NCI-H2029 treated with DMSO at 0.1 percent for 48 hours (cell line): Measurements from ENCODE around the gene REV3L.
"Not testable (repeated sequence)": the region's sequence is repeated elsewhere in the genome, so short reads cannot be mapped to it uniquely, and the experiment has no call there.

Experiments
- DNase-seq: peaks from one replicate; lab custom pipeline; 2025; lab: John Stamatoyannopoulos, UW

The REV3L gene

DNA sequence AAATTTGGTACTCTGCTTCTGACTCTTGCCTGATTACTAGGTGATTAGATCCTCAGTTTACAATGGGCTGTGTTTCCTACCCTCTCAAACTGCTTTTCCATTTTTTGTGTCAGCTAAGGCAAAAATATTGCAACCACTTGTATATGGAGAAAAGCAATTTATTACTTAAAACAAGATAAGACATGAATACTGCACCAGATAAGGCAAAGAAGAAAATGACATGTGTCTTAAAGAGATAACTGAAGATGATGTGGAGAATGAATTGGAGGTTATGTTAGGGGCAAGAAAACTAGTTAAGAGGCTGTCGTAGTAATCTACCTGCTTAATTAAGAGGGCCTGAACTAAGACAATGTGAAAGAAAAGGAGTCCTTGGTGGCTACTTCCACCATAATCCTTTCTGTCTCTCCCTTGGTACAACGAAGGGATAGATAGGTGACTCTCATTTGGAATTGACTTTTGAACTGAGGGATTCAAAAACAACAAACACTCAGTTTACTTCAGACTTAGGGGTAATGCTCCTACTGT, 16.3 kb upstream of the REV3L start:
- DNase-seq = no peak

- no peak for DNase-seq
Observed at GRCh38 chr6:111494951-111495635, 12.1 kb upstream of the REV3L start.

- no peak for DNase-seq
Observed at GRCh38 chr6:111492499-111492898, 9.5 kb upstream of the REV3L start.

- no peak for DNase-seq
Observed at GRCh38 chr6:111490067-111490466, 7.0 kb upstream of the REV3L start.

GRCh38 chr6:111487661-111488060, 4.6 kb upstream of the REV3L start:
- no peak for DNase-seq

DNA sequence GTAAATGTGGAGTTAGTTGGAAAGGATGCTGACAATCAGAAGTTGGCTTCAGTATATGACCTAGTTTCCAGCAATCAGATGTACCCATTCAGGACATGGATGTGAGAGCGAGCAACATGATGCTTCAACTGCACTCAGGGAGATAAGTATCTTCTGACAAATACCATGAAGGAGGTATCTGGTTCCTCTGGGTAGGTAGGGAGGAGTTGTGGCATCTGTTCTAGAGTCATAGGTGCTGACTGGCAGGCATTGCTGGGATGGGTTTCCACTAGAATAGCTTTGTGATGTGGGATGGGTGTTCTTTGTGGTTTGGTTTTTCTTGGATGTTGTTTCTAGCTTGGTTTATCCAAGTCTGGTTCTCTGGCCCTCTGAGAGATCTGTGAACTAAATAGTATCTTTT, 3.9 kb upstream of the REV3L start:
- DNase-seq = peak; percentile 37

DNA sequence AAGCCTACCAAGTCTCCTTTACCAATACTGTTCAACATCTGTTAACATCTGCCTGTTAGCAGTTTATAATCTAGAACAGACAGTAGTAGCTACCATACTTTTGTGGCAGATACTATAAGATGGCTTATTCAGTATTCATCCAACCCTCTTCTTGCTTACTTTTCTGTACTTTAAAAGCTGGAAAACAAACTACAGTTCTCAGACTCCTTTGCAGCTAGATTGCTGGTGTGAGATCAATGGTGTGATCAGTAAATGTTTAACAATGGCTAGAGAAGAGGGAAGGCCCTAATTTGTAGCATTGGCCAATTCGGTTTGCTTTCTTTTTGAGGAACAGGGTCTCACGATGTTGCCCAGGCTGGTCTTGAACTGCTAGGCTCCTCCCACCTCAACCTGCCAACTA, 3.5 kb upstream of the REV3L start:
- DNase-seq = no peak

DNA sequence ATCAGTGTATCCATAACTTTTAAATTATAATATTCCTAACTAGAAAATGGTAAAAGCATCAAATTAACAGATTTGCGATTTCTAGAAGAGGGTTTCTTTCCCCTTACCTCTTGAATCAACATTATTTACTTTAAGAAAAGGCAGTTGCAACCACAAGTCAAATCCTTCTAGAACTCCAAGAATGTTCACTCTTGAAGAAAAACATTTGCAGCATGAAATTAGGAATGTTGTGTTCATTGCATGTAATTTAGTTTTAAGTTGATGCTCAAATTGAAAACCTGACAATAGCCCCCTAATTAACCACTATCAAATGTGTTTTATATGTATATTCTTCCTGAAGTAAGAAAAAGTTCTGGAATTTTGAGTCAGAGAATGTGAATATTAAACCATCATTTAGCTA, 2.3 kb upstream of the REV3L start:
- no peak for DNase-seq

DNA sequence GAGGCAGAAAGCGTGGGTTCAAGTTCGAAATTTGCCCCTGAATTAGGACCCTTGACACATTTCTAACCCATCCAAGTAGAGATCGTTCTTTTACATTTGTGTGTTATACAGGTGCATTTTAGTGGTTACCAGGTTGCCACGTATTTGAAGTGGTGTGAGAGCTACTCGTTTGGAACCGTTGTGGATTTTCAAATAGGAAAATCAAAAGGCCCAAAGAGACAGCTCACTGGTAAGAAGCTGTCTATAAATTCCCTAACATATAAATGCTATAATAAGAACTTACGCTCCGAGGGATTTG, 1.6 kb upstream of the REV3L start:
- DNase-seq = peak; percentile 68

- peak; percentile 90 for DNase-seq
Observed at GRCh38 chr6:111483736-111484632, 966 bp upstream of the REV3L start.

GRCh38 chr6:111482188-111482958, 645 bp downstream of the REV3L start:
- no peak for DNase-seq

- DNase-seq = no peak
Observed at GRCh38 chr6:111481836-111482187, 1.2 kb downstream of the REV3L start.

DNA sequence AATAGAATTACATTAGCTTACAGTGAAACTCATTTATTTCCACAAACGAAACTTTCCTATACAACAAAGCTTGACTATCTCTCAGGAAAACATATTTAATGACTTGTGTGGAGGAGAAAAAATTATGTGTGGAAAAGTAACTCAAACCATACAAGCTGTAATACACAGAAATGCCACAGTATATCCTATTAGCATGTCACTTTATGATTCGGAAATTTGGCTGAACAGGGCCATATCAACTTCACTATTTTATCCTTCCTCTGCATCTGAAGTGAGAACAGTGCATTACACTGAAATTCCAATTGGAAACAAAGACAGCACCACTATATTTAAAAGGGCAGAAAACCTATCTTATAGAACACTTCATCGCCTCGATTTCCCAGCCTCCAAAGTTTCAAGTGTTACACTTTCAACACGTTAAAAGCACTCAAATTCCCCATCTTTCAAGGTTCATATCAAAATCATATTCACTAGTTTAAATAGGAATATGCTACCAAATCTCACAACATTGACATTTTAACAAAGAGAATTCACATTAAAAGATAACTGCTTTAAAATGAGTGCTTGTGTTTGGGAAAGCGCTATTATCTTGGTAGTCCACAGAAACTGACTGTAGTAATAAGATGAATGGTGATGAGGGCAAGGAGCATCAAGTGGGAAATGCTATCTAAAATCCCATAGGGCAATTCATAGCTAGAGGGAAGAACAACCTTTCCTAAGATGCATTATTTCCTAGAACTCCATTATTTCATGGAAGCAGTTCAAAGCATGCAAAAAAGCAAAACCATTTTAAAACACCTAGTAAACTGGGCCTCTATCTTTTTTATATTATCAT, 1.8 kb downstream of the REV3L start:
- peak; percentile 58 for DNase-seq

GRCh38 chr6:111478749-111479148, 4.3 kb downstream of the REV3L start:
- DNase-seq = peak; percentile 31

DNA sequence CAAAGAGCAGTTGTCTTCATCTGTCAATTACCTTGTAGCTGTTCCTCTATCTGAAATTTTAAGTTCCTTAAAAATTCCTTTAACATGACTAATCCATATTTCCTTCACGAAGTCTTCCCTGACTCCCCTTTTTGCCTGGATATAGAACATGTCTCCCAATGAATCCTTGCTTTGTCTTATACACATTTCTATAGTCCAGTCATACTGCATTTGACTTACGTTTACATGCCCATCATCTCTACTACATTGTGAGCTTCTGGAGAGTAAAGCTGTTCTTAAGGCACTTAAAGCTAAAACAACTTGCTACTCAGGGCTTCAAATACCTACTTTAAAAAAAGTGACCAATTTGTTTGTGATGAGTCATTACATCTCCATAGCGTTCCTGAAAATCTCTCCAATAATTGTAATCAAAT, 4.9 kb downstream of the REV3L start:
- DNase-seq = no peak

DNA sequence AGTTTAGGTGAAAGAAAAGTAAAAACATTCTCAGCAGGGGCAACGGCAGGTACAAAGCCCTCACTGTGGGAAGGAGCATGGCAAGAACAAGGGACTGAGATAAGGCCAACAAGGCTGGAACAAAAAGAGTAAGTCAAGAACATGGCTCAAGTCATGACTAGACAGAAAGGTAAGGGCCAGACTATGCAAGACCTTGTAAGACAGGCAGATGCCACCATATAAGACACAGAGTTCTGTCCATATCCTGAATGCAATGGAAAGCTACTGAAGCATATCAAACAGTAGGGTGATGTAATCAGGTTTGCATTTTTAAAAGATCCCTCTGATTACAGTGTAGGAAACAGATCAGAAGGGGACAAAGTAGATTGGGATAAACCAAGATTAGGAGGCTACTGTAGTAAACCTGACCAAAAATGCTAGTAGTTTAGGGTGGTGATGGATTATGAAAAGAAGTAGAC, 5.5 kb downstream of the REV3L start:
- peak; percentile 19 for DNase-seq

DNA sequence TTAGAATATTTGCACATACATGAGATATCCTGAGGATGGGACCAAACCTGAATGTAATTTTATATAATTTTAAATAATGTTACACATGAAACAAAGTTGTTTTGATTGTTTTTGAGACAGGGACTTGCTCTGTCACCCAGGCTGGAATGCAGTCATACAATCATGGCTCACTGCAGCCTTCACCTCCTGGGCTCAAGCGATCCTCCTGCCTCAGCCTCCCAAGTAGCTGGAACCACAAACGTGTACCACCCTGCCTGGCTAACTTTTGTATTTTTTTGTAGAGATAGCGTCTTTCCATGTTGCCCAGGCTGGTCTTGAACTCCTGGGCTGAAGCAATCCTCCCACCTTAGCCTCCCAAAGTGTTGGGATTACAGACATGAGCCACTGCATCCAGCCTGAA, 7.0 kb downstream of the REV3L start:
- DNase-seq = not testable (repeated sequence)

DNA sequence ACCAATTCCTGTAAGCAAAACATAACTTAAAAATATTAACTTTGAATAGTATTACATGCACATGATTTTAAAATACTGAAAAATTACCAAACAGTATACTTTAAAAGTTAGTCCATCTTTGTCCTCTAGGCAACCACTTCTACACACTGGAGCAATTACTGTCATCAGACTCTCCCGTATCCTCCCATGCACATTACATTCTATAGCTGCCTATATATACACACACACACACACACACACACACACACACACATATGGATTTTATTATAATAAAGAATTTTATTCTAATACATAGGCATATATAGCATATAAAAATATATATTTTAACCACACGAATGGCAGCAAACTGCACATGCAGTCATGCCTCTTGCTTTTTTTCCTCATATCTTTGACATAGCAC, 8.2 kb downstream of the REV3L start:
- DNase-seq = no peak

DNA sequence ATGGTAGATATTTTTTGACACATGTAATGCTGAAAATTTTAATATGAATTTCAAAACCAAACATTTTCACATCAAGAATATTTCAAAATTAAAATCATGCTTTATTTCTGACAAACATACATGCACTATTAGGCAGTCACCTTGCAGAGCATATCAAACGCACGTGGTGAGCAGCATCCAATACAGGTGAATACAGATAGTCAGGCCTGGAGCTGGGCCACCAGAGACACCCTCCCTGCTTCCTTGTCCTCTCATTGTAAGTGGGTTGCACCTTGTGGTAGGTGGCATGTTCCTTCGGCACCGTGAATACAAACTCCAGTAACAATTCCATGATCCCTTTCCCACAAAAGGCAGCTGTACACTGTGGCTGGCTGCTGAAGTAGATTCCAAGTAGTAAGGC, 8.9 kb downstream of the REV3L start:
- peak; percentile 57 for DNase-seq

DNA sequence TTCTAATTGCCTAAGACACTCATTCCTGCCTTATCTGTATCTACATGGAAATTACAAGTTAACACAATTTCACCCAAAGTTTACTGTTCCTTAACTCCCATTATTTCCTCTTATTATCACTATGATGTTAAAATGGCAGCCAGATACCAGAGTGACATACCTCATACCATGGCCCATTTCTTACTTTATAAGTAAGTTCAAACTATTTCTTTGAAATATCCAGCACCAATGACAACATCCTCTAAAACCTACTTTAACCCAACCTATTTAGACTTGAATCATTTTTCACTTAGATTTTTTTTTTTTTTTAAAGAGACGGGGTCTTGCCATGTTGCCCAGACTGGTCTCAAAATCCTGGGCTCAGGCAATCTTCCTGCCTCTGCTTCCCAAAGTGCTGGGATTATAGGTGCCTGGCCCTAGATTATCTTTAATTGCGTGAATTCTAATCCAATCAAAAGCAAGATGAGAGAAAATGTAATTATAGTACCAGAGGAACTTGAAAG, 10.0 kb downstream of the REV3L start:
- DNase-seq = no peak

DNA sequence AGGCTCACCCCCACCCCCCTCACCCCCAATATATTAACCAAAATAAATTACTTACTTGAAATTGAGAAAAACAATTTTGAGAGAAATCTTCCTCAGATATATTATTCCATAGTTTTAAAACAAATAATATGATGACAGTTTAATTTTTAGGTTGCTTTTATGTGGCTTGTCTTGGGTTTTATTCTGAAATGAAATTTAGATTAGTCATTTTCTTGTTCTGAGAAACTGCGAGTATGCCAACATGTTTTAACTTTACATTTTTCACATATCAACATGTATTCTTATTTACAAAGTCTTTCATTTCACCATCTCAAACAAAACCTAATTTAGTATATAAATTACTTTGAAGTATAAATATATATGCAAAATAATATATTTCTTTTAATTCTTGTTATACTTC, 11.1 kb downstream of the REV3L start:
- no peak for DNase-seq

- DNase-seq = no peak
Observed at GRCh38 chr6:111471533-111471932, 11.5 kb downstream of the REV3L start.
